GM21423 (cell line): ENCODE data around the gene RHNO1.

Experiments
- ATAC-seq: cut with Tn5 transposase; IDR thresholded peaks from one replicate; pipeline ENCODE4 v1.9.1; 2021; ENCODE audit warnings: mild to moderate bottlenecking, moderate library complexity; ENCODE audit not compliant: unreplicated experiment

Gene RHNO1, protein sequence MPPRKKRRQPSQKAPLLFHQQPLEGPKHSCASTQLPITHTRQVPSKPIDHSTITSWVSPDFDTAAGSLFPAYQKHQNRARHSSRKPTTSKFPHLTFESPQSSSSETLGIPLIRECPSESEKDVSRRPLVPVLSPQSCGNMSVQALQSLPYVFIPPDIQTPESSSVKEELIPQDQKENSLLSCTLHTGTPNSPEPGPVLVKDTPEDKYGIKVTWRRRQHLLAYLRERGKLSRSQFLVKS

DNA sequence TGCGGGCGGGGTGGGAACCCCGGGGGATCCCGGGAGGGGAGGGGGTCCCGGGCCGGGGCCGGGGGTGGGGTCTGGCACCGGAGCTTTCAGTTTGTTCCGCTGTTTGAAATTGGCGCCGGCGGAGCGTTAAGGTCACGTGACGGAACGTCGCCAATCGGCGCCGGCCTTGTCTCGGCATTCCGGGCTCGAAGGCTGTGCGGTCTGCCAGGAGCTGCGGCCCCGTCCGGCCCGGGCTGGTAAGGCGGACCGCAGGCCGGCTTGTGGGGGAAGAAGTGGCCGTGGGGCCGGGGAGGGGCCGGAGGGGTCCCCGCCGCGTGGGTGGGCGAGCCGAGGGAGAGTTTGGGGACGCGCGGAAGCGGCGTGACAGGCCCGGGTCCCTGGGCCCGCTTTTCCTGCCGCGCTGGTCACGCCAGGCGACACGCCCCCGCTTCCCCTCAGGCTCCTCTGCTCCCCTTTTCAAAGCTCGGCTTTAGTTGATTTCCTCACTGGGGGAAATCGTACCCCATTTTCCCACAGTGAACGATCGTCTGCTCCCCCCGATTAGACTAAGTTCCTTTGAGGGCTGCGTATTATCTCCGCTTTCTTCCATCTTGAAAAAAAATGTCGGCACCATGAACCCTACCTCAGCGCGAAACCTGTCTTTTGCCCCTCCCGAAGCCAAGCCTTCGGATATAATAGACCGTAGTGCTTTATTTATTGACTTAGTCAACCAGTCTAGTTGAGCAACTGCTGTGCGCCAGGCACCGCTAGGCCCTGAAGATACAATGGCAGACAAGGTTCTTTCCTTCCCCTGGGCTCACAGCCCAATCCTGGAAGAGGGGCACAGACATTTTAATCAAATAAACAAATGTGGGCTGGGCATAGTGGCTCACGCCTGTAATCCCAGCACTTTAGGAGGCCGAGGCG lies at the start of gene RHNO1, which contains the start of gene FOXM1:
RHNO1 (plus strand) TSS at position 177 of the 906 bp plus-strand sequence. CDS start 8,144 bp downstream, outside the sequence.
FOXM1 (minus strand) TSS at position 128 of the 906 bp plus-strand sequence. CDS start 2,696 bp downstream, outside the sequence.
- ATAC-seq, result peak; percentile 81

DNA sequence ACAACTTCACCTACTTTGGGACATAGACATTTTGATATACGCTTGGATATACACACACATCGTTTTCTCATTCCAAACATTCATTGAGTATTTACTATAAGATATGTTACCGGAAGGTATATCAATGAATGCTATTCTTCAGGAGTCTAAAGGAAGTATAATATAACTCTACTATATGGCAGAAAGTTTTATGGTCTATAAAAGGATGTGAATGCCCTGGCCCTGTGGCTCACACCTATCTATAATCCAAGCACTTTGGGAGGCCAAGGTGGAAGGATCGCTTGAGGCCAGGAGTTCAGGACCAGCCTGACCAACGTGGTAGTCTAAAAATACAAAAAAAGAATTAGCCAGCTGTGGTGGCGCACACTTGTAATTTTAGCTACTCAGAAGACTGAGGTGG lies 47.7 kb upstream of the RHNO1 start:
- no peak for ATAC-seq

DNA sequence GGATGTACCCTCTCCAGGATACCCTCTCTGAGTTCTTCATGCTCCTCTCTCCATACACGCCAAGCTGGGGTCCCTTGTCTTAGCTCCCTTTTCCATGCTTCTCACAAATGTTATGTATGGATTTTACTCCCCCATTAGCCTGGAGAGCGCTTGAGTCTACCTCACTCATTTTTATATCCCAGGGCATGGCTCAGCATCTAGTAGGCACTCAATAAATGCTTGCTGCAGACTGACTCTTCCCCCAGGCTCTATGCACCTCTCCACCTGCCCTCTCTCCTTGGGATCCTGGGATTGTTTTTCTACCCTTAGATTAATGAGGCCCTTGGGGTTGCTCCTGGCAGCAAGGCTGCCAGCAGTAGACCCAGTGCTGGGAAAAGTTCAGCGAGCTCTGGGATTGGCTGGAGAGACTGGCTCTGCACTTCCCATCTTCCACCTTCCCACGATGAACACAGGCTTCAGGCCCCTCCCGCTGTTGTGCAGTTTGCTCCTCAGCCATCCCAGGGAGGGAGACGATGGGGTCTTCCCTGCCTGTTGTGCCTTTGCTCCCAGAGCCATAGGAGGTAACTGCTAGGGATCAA lies 44.4 kb upstream of the RHNO1 start:
- no peak for ATAC-seq

DNA sequence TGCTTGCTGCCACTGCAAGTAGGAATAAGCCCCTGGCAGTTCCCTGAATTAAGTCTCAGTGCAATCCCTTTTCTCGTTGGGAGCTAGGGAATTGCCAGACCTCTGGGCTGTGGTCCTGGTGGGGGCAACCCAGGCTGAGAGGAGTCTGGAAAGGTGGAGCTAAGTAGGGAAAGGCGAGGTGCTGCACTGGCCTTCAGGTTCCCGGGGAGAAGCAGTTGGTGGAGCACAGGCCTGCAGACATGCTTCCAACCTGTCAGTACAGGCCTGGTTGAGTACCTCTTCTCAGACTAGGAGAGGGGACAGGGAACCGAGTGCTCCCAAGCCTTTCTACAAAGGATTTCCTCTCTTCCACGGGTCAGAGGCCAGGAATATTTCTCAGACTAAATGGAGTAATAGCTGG lies 43.7 kb upstream of the RHNO1 start:
- no peak for ATAC-seq

DNA sequence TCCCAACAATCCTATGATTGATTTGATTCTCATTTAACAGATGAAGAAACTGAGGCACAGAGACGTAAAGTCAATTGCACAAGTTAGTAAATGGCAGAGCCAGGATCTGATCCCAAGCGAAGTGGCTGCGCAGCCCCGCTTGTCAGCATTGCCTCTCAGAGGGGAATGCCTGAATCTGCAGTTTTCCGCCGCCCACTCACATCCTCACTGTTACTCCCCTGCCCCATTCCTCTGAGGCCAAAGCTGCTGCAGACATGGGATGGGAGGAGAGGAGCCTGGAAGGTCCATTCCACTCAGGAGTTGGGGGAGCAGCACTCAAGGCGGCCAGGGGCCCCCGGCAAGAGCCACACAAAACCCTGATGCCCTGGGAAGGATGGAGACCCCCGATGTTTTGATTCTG lies 43.2 kb upstream of the RHNO1 start:
- ATAC-seq, result no peak

DNA sequence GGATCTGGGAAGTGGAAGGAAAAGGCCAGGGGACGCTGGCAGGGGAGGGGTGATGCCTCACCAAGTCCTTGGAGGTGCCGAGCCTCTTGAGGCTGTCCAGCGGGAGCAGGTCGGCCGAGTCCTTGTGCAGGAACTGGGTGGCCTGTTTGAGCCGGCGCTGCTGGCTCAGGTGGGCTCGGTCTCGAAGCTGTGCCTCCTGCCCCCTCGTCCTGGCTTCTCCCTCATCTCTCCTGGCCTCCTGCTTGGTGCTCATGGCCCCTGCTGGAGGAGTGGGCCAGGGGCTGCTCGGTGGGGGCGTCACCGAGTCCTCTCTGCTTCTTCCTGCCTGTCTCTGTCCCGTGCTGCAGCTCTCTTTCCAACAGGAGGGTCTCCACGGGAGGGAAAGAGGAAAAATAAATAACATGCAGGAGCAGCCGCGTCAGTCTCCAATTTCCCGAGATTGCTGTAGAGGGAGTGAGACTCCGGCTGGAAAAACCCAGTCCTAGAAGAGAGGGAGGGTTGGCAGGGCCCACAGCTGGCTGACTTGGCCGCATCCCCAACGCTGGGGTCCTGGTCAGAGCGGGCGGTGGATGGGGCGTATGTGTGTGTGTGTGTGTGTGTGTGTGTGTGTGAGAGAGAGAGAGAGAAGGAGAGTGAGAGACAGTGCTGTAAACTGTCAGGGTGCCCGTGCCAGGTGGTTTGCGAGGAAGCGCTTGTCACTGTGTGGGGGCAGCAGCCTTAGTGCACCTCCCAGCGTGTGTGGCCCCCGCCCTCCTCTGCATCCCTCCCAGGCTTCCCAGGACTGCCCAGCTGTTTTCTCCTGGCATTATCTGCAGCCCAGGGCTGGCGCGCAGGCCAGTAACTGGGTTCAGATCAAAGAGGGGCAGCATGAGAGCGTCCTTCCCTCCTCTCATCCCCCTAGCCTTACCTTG lies 42.2 kb upstream of the RHNO1 start, which contains the start of gene NRIP2:
NRIP2 (minus strand) TSS at position 455 of the 911 bp plus-strand sequence; CDS start at position 403, 52 bp downstream.
- ATAC-seq, result no peak

DNA sequence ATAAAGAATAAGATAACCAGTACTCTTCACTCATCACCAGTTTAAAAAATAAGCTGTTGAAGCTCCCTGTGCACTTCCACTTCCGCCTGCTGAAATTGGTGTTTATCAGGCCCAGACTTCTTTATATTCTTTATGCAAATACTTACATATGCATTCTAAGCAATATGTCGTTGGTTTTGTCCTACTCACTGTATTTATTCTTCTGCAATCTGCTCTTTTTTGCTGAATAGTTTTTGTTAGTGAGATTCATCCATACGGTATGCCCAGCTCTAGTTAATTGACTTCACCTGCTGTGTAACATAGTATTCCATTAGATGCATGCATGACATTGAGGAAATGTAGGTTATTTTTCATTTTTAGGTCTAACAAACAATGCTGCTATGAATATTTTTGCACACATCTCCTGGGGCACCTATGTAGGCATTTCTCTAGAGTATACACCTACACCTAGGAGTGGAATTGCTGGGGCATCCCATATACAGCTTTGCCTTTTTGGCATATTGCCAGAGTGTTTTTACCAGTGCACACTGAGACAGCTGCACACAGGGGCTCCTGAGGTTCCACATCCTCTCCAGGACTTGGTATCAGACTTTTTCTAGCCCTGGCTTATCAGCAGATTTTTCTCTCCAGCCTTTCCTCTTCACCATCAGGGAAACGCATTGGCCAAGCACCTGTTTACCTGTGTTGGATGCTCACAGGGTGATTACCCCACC lies 41.2 kb upstream of the RHNO1 start:
- ATAC-seq, result no peak

DNA sequence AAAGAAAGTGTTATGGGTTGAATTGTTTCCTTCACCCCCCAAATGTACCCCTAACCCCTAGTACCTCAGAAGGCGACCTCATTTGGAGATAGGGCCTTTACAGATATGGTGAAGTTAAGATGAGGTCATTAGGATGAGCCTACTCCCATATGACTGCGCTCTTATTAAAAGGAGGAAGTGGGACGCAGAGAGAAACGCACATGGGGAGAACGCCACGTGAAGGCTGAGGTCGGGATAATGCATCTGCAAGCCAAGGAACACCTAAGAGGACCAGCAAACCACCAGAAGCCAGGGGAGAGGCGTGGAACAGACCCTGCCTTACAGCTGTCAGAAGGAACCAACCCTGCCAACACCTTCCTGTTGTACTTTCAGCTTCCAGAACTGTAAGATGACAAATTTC lies 40.4 kb upstream of the RHNO1 start:
- no peak for ATAC-seq

DNA sequence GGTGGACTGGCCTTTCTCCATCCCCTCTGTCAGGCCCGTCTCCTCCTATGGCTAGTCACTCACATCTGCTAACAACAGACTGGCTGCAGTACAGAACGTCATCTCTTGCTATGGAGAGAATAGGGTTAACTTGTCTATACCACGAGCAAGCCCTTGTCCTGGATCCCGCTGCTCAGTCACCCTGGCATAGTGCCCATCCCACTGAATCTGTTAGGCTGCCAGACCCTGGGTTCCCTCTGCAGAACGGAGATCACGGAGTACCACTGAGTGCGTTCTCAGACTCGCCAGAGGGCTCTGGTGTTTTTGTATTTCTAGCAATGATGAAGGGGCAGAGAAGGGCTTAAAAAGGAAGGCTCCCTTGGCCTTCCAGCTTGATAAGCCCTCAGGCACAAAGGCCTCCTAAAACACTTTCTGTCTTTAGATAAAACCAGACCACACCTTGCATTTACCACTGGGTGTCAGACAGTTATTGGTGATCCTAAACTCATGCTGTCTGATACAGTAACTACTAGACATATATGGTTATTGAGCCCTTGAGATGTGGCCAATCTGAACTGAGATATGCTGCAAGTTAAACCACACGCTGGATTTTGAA lies 35.9 kb upstream of the RHNO1 start:
- no peak for ATAC-seq

DNA sequence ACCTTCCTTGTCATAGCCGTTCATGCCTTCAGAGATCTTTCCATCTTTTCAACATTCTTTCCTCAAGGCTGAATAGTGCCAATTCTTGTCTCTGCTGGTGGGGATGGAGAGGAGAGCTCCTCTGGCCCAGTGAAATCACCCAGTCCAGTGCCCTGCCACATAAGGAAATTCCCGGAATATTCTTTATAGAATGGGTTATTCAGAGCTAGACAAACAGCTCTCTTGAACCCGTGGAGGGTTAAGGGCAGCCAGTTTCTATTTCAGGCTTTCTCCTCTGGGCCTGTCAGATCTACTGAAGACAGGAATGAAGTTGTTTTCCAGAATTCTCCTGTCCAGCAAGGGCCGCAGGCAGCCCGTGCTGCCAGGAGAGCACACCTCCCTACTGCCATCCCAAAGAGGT lies 34.1 kb upstream of the RHNO1 start:
- no peak for ATAC-seq

DNA sequence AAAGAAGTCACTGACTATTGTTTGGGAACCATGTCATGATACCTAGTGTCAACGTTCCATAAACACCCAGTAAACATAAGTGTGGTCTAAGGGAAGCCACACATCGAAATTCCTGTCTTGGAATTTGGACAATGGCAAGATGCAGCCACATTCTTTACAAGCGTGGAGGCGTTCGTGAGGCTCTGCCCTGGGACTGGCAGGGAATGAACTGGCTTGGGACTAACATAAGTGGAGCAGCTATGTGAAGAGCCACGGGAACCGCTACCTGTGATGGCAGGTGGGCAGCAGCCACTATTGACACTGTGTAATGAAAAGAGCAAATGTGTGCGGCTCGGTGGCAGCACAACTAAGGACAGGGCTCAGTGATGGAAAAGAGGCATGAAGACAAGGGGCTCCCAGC lies 32.2 kb upstream of the RHNO1 start:
- ATAC-seq, result no peak

DNA sequence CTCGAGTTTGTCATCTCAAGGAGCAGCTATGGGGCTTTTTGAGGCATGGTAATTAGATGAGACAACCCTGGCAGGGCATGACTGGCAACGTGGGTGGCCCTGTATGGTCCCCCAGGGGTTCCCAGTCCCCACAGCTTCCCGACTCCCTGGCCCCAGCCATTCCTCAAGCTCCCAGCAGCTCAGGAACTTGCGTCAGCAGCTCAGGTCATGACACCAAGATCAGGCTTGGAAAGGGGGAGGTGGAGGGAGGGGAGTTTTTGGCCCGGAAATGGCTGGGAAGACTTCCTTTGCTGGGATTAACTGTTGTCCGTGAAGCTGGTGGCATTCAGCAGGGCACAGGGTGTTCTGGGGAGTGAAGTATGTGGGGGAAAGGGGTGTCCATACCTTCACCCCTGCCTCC lies 31.7 kb upstream of the RHNO1 start:
- no peak for ATAC-seq

DNA sequence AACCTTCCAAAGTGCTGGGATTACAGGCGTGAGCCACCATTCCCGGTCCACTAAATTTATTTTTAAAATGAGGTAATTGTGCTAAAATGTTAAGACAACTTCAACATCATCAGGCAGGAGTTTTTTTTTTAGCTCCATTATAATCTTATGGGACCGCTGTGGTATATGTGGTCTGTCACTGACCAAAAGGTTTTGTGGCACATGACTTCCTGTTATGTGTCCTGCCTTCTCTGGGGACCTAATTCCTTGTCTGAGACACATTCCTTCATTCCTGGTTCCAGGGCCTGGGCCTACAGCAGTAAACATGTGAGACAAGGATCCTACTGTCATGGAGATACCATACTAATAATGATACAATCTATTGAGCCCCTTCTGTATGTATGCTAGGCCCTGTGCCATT lies 25.1 kb upstream of the RHNO1 start:
- no peak for ATAC-seq

DNA sequence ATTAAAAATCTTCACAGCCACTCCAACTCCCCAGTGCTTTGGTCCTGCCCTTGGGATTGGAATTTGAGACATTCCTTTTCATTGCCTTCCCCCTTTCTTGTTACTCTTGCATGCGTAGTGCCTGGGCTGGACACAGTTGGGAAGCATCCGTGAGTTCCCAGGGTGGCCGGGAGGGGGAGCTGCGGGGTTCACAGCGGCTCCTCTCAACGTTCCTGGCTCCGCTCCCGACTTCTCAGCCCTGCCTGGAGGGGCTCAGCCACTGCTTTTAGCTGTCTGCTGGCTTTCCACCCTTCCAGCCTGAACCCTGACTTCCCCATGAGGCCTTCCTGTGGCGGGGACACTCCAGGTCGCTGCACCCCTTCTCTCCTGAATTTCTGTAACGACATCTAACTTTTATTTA lies 23.4 kb upstream of the RHNO1 start:
- no peak for ATAC-seq

DNA sequence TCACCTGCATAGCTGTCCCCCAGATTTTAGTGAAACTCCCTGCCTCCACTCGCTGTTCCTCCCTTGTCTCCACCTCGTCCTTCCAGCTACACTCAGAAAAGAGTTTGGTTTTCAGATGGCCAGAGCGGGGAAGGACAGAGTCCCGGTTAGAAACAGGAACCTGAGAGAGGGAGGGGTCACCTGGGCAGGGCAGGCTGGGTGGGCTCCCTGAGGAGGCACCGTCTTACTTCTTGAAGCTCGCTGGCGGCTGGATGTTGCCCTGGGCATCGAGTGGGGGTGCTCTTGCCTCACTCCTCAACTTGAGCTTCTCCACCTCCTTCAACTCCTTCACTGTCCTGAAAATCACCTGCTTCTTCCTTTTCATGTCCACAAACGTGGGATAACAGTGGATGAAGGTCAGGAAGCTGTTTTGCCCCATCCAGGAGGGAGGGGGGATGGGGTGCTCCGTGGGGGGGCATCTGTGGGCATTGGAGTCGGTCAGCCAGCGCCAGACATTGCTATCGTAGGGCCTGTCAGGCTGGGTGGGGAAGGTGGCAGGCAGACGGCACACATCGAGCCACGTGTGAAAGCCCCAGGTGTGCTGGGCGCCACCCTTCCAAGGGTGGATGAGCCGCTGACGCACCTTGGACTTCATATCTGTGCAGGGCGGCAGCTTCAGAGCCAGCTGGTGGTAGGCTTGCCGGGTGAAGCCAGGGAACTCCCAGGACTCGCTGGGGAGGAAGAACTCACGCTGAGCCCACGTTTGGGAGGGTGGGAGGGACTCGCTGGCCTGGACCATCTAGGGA lies 22.2 kb upstream of the RHNO1 start:
- ATAC-seq, result no peak

DNA sequence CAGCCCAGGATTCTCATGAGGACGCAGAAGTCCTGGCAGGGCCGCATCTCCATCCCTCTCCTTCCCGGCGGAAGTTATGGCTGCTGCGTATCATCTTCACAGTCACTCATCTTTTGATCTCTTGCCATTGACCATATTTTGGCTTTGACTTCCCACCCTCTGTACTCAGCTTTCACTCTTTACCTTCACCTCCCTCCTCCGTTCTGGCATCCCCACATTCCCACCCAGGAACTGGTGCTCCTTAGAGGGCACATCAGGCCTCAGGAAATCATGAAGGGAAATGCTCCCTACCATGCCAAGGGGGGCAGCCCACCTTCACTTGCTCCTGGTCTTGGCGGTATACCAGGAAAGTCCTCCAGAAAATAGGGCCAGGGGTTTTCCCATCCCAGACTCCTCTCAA lies 21.5 kb upstream of the RHNO1 start:
- ATAC-seq, result no peak

DNA sequence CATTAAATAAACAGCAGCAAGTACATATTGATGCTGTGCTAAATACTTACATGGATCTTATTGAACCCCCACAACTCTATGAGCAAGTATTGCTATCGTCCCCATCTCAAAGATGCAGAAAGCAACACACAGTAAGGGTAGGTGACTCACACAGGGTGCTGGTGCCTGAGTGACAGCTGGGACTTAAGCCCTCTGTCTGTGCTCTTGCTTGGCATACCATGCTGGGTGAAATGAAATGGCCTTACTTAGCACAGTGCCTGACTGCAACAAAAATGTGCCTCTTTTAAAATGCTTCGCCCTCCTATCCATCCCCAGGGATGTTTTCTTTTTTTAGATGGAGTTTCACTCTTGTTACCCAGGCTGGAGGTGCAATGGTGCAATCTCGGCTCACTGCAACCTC lies 21.0 kb upstream of the RHNO1 start:
- no peak for ATAC-seq

DNA sequence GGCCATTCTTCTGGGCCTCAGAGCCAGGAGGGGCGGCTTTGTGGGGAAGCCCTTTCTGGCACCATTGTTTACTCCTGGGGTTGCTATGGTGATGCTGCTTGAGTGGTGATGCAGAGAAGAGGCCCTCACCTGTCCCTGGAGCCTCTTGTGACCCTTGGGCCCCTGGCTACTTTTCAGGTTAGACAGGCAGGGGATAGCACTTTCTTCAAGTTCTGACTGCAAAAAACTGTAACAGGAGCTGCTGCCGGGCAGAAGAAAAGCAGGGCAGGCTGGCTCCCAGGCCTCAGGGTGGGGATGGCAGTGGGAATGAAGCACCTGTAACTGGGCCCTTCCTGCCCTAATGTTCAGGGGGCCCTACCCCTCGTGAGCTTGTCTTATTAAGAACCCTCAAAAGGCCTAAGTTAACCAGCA lies 20.0 kb upstream of the RHNO1 start, which contains the start of gene TEX52:
TEX52 (minus strand) TSS at position 19 of the 411 bp plus-strand sequence; CDS start at position 6, 13 bp downstream.
- ATAC-seq, result no peak

DNA sequence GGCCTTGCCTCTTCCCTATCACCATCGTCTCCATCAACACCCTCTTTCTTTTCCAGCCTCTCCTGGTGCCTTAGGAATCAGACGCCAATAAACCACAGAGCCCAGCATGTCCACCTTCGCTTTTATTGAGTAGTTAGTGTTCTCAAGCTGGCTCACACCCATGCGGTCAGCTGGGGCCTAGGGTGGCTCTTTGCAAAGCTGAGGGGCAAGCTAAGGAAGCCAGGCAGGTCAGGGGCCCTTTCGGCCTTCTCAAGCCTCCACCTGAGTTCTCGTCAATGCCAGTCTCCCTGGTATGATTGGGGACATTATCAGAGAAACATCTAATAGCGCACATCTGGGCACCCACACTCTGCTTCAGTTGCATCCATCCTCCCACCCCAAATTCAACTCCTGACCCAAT lies 19.4 kb upstream of the RHNO1 start:
- ATAC-seq, result no peak
